ENCODE results near the gene LIPM.

The LIPM gene

DNA sequence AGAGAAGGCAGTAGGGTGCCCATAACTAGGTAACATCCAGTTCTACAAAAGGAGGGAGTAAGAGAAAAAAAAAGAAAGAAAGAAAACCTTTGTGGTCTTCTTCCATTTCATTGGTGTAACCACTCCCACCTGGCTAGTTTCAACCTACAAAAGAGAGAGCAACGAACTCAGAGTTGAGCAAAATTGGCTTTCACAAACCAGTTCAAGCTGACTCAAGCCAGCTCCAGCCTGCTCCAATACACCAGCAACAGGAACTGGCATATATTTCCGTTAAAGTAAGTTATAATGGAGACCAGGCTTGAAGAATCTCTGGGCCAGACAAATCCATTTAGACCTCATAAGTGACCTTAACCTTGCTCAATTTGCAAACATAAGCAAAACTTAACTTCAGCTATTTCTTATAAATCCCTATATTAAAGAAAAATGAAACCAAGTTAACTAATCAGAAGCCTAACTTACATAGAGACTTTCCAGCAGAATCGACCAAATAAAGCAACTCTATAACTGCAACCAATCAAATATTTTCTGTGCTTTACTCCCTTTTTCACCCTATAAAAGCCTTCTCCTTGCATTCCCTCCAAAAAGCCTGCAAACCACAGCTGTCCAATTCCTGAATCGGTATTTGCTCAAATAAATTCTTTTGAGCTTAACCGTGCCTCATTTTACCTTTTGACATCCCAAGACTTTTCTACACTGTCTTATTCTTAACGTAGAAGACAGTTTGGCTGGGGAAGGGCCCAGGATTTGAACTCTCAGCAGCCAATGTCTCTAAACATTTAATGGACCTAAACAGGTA lies 39.0 kb downstream of the LIPM start:
- DNase-seq, result peak; percentile 71

DNA sequence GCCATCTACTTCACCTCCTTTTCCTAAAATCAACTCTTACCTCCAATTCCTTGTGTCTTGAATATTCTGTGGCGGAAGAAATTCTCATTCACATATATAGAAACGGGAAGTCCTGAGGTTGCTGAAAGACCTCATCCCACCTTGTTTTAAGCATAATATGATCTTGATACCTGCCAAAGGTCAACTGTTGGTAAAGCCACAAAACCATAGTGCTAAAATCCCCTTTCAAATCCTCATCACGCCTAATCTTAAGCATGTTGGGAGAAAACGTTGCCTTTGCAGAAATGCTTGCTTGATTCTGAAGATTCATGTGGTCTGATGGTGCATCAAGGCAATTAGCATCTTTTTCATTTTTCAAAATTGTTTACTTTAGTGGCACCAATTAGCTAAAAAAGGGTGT lies 40.6 kb downstream of the LIPM start:
- DNase-seq, result no peak

DNA sequence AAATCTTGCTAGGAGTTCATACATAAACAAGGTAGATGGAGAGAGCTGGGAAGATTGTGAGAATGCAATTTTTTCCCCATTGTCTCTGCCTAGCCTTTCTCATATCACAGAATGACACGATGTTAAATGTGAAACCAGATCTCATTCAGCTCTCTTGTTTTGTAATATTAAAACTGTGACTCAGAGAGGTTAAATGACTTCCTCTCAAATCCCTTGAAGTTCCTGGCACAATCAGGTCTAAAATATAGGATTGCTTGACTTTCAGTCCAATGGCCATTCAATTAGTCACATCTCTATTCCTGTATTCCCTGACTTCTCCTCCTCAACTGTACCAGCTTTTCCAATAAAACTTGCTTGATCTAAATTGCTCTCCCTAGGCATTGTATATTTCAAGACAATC lies 46.0 kb downstream of the LIPM start:
- peak; percentile 64 for DNase-seq

DNA sequence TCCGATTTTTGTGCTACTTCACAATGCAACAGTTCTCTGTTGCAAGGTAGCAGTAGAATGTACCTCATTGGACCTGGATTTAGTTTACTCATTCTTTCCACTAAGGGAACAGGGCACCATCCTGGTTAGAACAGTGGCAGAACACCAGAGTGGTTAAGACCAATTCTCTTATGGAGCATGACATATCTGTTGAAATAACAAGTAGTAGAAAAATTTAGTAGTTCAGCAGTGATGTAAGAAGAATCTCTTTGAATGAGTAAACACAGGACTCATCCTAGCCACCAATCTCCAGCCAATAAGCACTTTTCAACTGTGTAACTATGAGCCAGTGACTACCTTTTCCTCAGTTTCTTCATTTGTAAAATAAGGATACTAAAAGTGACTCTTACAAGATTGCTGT lies 46.7 kb downstream of the LIPM start:
- no peak for DNase-seq

DNA sequence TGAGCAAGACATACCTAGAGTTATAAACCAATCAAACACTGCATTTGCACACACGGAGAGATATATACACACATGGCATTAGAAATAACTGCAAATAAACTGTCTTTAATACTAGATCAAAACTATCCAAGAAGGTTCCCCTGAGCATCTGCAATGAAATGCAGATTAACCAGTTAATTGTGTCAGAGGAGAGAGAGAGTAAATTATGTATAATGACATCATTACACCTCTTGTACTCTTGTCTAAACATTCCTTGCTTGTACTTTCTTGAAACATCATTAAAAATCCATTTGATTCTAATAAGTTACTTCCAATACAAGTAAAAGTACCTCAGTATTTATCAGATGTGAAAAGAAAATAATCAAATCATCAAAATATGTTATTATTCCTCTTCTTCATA lies 48.2 kb downstream of the LIPM start:
- no peak for DNase-seq

DNA sequence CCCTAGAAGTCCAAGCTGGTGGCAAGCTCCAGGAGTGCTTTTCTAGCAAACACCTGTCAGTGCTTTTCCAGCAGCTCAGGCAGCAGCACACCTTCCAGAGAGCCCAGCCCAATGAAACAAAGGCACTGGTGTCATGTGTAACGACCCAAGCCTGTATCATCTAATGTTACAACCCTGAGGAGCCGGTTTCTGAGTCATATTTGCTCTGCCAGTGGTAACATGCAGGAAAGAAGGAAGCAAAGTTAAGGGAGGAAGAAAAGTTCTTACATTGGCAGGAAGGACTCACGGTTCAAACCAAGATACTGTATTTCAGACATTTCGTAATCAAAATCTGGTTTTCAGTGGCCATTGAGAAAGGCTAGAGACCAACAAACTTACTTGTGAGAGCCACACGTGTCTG lies 49.2 kb downstream of the LIPM start, which contains the start of gene ANKRD22:
TSS of gene ANKRD22 (minus strand) at position 139 of the 400 bp plus-strand sequence. CDS start 237 bp downstream, outside the sequence.
- peak; percentile 88 for DNase-seq

DNA sequence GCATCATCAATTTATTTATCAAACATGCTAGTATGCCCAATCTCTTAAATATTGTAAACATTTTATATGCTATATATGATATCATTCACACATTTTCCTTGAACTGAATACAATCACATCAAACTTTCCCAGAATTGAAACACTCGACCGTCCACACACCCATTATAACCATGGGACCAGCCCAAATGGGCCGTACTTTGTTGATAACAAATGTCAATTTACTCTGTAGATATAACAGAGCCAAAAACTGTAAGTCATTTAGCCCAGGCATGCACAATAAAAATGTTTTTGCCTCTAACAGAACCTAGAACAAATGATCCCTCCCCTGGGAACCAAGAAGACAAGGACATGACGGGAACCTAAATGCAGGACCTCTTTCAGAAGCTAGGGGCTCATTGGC lies 49.8 kb downstream of the LIPM start:
- peak; percentile 43 for DNase-seq

DNA sequence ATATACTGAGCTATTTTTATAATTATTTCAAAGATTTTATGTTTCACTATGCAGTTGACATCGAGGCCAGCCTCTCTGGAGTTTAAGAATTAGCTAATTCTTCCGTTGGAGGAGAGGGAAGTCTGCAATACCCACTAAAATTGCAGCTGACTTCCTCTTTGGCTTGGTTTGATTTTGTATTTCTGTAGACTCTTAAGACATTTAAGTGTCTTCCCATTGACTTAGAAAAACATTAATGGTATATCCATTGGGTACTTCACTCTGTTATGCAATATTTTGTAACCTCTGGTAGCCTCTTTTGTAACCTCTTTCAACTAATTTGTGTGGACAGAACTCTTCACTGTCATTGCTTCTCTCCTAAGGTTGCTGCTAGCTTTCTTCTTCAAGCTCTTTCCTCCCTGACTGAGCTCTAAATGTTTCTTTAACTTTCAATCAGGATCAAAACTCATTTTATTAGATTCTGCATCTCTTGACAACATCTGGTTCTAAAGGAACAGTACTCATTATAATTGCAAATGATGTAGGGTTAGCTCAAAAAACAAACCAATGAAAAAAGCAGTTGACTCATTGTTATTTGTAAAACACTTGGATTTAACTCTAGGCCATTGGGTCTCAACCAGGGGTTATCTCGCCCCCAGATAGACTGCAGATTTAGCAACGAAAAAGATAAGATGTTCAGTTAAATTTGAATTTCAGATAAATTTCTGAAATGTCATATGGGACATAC lies 50.8 kb downstream of the LIPM start:
- DNase-seq, result peak; percentile 73

DNA sequence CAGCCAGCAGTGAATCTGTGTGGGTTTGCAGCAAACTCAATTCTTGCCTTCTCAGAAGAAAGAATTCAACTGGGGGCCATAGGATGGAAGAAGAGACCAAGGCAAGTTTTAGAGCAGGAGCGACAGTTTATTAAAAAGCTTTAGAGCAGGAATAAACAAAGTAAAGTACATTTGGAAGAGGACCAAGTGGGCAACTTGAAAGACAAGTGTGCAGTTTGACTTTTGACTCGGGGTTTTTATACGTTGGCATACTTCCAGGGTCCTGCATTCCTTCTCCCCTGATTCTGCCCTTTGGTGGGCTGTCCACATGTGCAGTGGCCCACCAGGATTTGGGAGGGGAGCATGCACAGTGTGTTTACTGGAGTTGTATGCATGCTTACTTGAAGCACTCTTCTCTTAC lies 52.2 kb downstream of the LIPM start:
- DNase-seq, result no peak

DNA sequence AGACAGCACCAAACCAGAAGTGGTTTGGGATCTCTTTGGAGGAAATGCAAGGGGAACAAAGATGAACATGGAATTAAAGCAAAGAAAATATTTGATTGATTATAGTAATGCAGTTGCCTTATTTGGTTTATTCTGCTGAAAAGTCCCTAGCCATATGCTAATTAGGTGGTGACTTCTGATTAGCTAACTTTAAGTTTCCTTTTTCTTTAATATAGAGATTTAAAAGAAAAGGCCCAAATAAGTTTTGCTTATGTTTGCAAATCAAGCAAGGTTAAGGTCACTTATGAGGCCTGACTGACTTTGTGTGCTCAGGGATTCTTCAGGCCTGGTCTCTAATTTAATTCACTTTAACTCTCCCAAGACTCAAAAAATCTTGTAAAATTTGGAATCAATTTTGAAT lies 55.3 kb downstream of the LIPM start:
- no peak for DNase-seq

DNA sequence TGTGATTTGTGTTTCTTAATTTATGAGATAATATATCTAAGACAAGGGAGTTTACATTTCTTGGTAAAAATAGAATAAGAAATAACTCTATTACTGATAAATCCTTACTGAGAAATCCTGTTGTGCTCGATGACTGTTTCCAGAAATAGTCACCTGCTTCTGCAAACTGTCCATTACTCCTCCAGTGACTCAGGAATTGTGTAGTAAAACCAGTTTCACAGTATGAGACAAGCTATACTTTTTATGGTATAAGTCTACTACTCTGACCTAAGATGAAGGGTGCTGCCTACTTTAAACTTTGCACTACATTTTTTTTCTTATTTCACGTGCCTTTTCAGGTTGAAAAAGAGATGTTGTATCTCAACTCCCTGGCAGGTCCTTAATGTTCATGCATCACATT lies 56.0 kb downstream of the LIPM start:
- no peak for DNase-seq

DNA sequence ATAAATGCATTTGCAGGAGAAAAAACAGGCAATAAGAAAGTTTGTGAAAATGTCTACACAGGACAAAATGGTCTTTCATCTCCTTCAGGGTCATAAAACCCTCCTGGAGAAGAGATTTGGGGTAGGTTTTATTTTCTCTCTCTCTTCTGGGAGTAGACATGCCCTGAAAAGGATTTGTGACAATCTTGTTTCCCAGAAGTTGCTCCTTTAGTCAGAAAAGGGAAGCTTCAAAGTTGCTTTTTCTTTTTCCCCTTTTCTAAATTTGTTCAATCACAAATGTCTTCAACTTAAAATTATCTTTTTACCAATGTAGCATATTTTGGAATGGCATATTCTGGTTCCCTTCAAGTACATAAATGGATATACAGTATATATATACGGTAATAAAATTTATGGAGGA lies 58.5 kb downstream of the LIPM start:
- peak; percentile 74 for DNase-seq

DNA sequence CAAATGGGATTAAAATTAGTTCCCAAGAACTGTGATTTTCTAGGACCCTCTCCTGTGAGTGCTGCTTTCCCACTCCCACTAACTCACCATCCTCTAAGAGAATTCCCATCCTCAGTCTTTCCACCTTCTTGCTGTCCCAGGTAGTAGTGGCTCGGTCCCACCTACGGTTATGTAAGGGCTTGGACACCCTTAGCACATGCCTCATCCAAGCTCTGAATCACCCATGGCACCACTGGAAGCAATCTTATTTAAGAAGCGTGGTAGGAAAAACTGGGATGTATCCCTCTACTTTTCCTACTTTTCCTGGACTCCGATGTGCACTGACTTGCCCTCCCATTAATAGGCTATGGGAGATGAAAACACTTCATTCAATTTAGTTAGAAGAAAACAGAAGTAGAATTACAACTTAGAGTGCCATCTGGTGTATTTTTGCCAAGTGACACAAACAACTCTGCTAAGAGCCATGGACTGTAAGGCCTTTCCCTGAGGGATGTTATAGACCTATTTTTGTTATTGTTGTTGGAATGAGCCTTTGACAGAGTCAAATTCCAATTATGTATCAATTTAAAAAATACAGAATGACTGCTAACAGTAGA lies 62.8 kb downstream of the LIPM start:
- peak; percentile 83 for DNase-seq

DNA sequence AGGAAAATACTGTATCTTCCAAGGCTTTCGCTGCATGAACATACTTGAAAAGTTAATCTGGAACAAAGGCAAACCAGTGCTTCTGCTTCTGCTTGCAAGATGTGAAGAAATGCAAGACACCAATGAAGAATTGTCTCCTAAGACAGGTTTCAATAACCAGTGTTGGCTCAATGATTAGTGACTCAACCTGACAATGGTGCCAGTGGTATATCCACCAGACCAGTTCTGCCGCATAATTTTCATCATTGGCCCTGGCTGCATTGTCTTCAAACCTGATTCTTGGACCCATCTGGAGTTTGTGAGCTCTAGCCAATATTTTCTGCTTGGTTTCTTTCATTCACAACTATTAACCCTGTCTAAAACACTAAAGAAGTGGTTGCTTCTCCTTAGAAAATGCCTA lies 63.9 kb downstream of the LIPM start:
- no peak for DNase-seq

DNA sequence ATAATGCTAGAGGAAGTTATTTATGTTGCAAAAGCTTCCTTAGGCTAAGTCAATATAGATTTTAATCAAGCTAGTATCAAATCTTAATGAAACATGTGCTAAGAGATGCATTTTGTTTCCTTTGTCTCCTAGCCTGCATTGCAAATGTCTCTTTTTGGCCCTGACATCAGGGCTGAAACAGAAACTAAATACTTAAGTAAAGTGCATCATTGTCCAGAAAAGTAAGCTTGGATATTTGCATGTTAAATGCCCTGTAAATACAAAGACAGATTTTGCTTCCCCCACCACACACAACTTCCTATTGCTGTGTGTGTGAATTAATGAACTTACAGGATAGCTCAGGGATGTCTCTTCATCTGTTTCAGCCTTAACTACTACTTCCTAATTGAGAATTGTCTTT lies 67.6 kb downstream of the LIPM start:
- peak; percentile 35 for DNase-seq
